Activated naive CD4-positive, alpha-beta T cell treated with anti-CD3 and anti-CD28 coated beads, Interleukin-2, amount 50 U/mL, for 72 hours (primary cell): ENCODE data around the gene TUBG1. TPM values are rescaled to one million over a fixed set of nuclear protein-coding genes. Genes with fewer than 3 reads are reported as not detected.

Experiments
- ATAC-seq, 2 donors: fragments of 150-1000 bp; cut with Tn5 transposase; 2 replicates each; pipeline ENCODE4 v1.10.0; 2021; ENCODE audit warnings: mild to moderate bottlenecking in 2 of 2, moderate library complexity in 2 of 2
- DNase-seq, 2 donors: peaks; one replicate each; pipeline ENCODE4 v3.0.0; 2021 to 2022; ENCODE audit warnings: low spot score in 2 of 2
- H3K27ac Mint-ChIP-seq, 2 donors: one replicate each; pipeline ENCODE4 v1.8.0; 2022; ENCODE audit warnings: mild to moderate bottlenecking in 2 of 2, mixed read lengths in 2 of 2
- H3K36me3 Mint-ChIP-seq, 2 donors: one replicate each; pipeline ENCODE4 v1.8.0; 2022; ENCODE audit warnings: mixed read lengths in 2 of 2
- H3K9me3 Mint-ChIP-seq, 2 donors: one replicate each; pipeline ENCODE4 v1.8.0; 2022; ENCODE audit warnings: mixed read lengths in 2 of 2
- total RNA-seq, 2 donors: library from RNA; stranded (reverse); gene quantifications; one replicate each; pipeline ENCODE4 v1.2.3, GENCODE V29; 2022

The TUBG1 gene
- total RNA-seq, 2 donors from 2014 or later, result 56.3 to 151 TPM

DNA sequence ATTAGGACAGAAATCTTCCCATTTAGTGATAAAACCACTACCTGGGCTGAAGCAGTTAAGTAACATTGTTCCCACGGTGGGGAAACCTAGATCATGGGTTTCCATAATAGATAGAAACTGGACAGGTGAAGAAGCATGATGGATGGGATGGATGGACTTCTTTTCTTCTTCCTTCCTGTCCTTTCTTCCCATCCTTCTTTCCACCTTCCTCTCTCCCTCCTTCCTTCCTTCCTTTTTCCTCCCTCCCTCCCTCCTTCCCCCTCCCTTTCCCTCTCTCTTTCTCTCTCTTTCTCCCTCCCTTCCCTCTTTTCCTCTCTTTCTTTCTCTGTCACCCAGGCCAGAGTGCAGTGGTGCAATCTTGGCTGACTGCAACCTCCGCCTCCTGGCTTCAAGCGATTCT lies 35.0 kb upstream of the TUBG1 start:
- DNase-seq (no peak), ATAC-seq (no peak)
- Mint-ChIP-seq H3K9me3 (no peaks in the 10 kb centered on the region), H3K36me3 (peaks cover 41 to 51% of the 10 kb centered on the region in 2 donors), H3K27ac (peak overlapping the region in 1 of 2 donors; percentile 58)

DNA sequence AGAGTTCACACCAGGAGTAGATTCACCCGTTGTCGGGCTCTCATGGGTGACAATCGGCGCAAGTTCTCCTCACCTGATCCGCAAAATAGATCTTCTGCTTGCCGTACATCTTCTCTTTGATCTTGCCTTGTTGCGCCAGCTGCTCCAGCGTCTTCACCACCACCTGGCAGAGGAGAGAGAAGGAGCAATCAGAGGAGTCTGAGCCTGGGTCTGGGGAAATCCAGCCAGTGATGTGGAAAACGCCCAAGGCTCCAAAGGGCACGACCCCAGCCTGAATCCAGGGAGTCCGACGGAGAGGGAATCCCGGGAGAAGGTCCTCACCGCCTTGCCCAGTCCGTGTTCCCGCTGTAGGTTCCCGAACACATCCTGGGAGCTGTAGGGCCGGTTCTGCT lies 32.3 kb upstream of the TUBG1 start:
- Mint-ChIP-seq H3K9me3 (no peaks in the 10 kb centered on the region), H3K27ac (peak overlapping the region; percentile 86 to 100), H3K36me3 (peaks cover 41 to 45% of the 10 kb centered on the region in 2 donors)
- ATAC-seq (peak; percentile 13 to 18), DNase-seq (no peak)

DNA sequence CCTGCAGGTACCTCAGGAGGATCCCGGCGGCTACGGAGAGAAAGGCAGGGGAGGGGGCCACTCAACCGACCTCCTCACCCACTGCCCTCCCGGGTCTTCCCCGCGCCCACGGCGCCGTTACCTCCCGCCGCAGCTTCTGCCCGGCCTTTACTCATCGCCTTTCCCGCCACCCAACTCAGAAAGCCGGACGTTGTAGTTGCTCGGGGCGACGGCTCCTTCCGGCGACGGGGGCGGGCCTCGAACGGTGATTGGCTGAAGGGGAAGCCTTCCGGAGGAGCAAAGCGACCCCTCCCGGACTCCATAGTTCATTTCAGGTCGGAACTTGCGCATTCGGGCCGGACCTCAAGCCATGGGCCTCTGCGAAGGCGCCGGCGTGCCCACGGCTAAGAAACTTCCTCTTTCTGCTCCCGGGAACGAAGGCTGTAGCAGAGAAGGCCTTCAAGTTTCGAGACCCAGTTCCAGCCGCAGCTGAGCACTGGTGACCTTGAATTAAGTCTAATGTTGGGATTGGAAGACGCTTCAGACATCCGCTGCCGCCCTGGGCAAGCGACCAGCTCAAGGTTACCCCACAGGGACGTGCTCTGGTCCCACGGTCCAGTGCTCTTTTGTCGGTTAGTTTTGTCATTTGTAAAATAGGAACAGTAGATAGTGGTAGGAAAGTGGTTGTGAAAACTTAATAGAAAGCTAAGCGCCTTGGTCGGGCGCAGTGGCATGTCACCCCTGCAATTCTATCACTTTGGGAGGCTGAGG lies 31.8 kb upstream of the TUBG1 start, which contains the start of gene PSMC3IP:
Gene PSMC3IP, minus strand, starts transcription at position 198 of the 750 bp plus-strand sequence. Its CDS starts 43 bp downstream, at position 155.
- Mint-ChIP-seq H3K9me3 (no peaks in the 10 kb centered on the region), H3K27ac (peak within 1 kb of the TSS; percentile 86 to 100), H3K36me3 (peaks cover 38 to 44% of the 10 kb centered on the region in 2 donors)
- peak; percentile 94 to 95 for ATAC-seq
- DNase-seq, result peak; percentile 95

GRCh38 chr17:42578282-42578869 lies 31.1 kb upstream of the TUBG1 start:
- ATAC-seq, result peak; percentile 47 to 53
- H3K9me3 Mint-ChIP-seq, result no peaks in the 10 kb centered on the region
- peak; percentile 75 to 78 for DNase-seq
- peaks cover 32 to 37% of the 10 kb centered on the region in 2 donors for H3K36me3 Mint-ChIP-seq
- H3K27ac Mint-ChIP-seq, result peak overlapping the region; percentile 86 to 100

DNA sequence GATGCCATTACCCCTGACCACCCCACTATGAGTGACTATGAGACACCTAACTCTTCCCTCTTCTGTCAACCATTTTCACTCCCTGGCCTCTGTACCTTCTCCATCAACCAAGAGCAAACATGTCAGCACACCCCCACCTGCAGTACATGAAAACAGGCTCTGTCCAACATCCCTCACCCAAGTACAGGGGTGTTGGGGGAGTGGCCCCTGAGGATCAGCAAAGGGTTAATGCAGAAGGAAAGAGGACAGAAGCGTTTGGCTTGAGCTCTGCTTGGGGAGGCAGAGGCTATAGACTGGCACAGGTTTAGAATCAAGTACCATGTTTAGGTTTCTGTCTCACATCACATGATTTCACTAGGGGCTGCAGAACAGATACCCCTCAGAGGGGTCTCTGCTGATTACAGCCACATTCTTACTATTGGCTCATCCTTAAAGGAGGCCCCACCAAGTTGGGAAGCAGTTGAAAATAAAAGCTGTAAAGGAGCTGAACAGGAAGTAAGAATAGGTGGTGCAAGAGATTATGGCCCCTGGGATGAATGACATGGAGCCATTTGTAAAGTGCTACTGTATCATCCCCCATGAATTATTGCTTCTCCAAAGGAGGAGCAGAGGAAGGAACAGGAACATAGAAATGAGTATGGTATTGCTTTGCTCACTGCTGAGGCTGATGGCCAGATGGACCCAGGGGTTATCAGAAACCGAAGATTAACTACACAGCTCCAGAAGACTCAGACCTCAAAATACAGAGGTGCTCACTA lies 29.5 kb upstream of the TUBG1 start:
- Mint-ChIP-seq H3K36me3 (peaks cover 28 to 30% of the 10 kb centered on the region in 2 donors), H3K27ac (peak overlapping the region in 1 of 2 donors; percentile 18), H3K9me3 (no peaks in the 10 kb centered on the region)
- ATAC-seq (no peak), DNase-seq (peak in 1 of 2 donors; percentile 30)

GRCh38 chr17:42581744-42582270 lies 27.7 kb upstream of the TUBG1 start:
- DNase-seq (peak in 1 of 2 donors; percentile 25), ATAC-seq (no peak)
- Mint-ChIP-seq H3K27ac (peak overlapping the region in 1 of 2 donors; percentile 61), H3K36me3 (peaks cover 13% of the 10 kb centered on the region in 2 donors), H3K9me3 (no peaks in the 10 kb centered on the region)

- ATAC-seq, result no peak
- Mint-ChIP-seq H3K36me3 (no peaks in the 10 kb centered on the region), H3K9me3 (no peaks in the 10 kb centered on the region), H3K27ac (peak overlapping the region; percentile 35 to 75)
- DNase-seq, result no peak
These were observed 24.6 kb upstream of the TUBG1 start for GRCh38 chr17:42584880-42585279.

GRCh38 chr17:42585353-42585752 lies 24.1 kb upstream of the TUBG1 start:
- Mint-ChIP-seq H3K27ac (peak overlapping the region; percentile 35 to 75), H3K9me3 (no peaks in the 10 kb centered on the region), H3K36me3 (no peaks in the 10 kb centered on the region)
- ATAC-seq, result no peak
- DNase-seq, result no peak

GRCh38 chr17:42586514-42587230 lies 22.8 kb upstream of the TUBG1 start:
- DNase-seq, result no peak
- ATAC-seq, result no peak
- H3K36me3 Mint-ChIP-seq, result no peaks in the 10 kb centered on the region
- H3K27ac Mint-ChIP-seq, result peak overlapping the region; percentile 76 to 89
- no peaks in the 10 kb centered on the region for H3K9me3 Mint-ChIP-seq

GRCh38 chr17:42590886-42591285 lies 18.6 kb upstream of the TUBG1 start:
- no peak for DNase-seq
- no peaks in the 10 kb centered on the region for H3K9me3 Mint-ChIP-seq
- no peaks in the 10 kb centered on the region for H3K36me3 Mint-ChIP-seq
- ATAC-seq, result no peak
- H3K27ac Mint-ChIP-seq, result peak overlapping the region in 1 of 2 donors; percentile 22

DNA sequence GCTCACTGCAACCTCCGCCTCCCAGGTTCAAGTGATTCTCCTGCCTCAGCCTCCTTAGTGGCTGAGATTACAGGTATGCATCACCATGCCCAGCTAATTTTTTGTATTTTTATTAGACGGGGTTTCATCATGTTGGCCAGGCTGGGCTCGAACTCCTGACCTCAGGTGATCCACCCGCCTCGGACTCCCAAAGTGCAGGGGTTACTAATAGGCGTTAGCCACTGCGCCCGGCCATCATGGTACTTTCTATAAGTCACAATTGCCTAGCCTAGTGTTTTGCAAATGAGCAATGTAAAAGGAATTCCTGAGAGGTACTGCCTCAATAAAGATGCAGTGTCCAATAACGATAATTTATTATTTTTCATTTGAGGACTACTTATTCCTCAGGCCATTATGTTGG lies 18.1 kb upstream of the TUBG1 start:
- DNase-seq (no peak), ATAC-seq (no peak)
- Mint-ChIP-seq H3K9me3 (no peaks in the 10 kb centered on the region), H3K27ac (peak overlapping the region in 1 of 2 donors; percentile 22), H3K36me3 (no peaks in the 10 kb centered on the region)

- no peaks in the 10 kb centered on the region for H3K9me3 Mint-ChIP-seq
- ATAC-seq (no peak), DNase-seq (no peak)
- no peak overlapping the region for H3K27ac Mint-ChIP-seq
- no peaks in the 10 kb centered on the region for H3K36me3 Mint-ChIP-seq
These were observed 13.1 kb upstream of the TUBG1 start for GRCh38 chr17:42596386-42596785.

GRCh38 chr17:42598905-42599304 lies 10.6 kb upstream of the TUBG1 start:
- peaks cover 0 to 8% of the 10 kb centered on the region in 2 donors for H3K36me3 Mint-ChIP-seq
- H3K9me3 Mint-ChIP-seq, result no peaks in the 10 kb centered on the region
- DNase-seq (no peak), ATAC-seq (no peak)
- peak overlapping the region; percentile 56 to 60 for H3K27ac Mint-ChIP-seq

DNA sequence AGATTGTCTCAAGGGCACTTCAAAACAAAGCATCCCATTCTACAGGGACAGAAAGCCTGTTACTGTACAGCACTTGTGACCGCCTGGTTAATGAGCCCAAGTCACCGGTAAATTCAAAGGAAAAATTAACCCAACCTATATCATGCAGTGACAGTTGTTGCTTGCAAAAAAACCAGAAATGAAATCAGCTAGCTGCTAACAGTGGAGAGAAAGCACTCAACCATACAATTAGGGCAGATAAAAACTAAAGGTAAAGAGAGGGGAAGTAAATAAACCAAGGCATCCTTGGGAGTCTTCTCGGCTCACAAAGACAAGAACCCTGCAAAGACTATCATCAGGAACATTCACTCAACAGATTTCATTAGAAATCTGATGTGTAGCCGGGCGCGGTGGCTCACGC lies 6.2 kb upstream of the TUBG1 start:
- DNase-seq, result no peak
- no peak for ATAC-seq
- Mint-ChIP-seq H3K9me3 (no peaks in the 10 kb centered on the region), H3K27ac (no peak overlapping the region), H3K36me3 (peaks cover under 1 to 11% of the 10 kb centered on the region in 2 donors)

DNA sequence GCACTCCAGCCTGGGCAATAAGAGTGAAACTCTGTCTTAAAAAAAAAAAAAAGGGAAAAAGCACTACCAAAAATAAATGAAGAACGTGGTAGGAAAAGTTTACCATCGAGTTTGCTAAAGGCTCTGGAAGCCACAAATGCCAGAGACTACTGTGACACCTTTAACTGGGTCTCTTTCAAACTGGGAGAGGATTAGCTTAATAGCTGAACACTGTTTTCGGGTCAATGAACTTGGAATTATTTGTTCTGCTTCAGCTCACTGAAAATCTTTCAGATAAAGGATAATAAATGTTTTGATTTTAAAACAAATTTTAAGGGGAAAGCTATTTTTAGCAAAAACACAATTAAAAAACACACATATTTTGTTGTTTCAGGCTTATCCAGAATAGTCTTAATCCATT lies 1.7 kb upstream of the TUBG1 start:
- ATAC-seq (no peak), DNase-seq (no peak)
- Mint-ChIP-seq H3K36me3 (peaks cover 18 to 21% of the 10 kb centered on the region in 2 donors), H3K27ac (peak overlapping the region; percentile 44 to 92), H3K9me3 (no peaks in the 10 kb centered on the region)
